Measurements from ENCODE around the gene DLEC1.
"Not testable (repeated sequence)": the region's sequence is repeated elsewhere in the genome, so short reads cannot be mapped to it uniquely, and the experiment has no call there.

DLEC1 gene

DNA sequence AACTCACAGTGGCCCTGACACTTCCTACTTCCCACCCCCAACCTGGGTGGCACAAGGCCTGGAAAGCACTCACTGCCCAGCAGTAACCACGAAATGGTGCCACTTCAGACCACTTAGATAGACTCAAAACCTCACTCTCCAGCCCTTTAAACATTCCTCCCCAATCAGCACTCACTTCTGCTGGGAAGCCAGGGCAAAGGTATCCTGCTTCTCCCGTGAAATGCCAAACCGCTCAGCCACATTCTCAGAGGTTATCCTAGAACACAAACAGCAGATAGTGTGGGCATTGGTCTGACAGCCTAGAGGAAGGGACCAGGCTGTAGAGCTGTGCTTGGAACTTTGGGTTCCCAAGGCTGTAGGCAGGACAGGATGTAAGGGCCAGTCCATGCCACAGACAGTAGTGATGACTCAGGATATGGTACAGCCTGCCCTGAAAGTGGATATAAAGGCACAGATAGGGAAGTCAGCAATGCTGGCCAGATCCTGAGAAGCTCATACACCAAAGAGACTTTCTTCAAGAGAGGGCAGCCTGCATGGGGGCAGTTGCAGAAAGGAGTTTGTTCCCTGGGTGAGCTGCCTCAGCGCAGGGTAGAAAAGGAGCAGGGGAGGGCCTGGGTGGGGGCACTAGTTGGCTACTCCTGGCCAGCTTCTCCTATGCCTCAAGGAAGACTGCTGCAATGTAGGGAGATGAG lies 88.7 kb downstream of the DLEC1 start:
- no peaks in the 10 kb centered on the region for H3K27me3 ChIP-seq (ENCODE audit: control insufficient read depth, insufficient read depth, low read length, poor library complexity, severe bottlenecking)
- 90 to 97% methylated on average over 4 of the region's 4 CpGs for WGBS, 2 experiments
- H3K36me3 ChIP-seq (ENCODE audit: control insufficient read depth, insufficient read depth, low read length), result peaks cover 20% of the 10 kb centered on the region
- H3K4me1 ChIP-seq (ENCODE audit: control insufficient read depth, insufficient read depth, low read length), result no peaks in the 10 kb centered on the region
- no peaks in the 10 kb centered on the region for H3K9me3 ChIP-seq (ENCODE audit: control insufficient read depth, low read length)
- no peak overlapping the region for H3K27ac ChIP-seq (ENCODE audit: insufficient read depth, low read depth, low read length, poor library complexity, severe bottlenecking)
- H3K4me3 ChIP-seq (ENCODE audit: insufficient read depth, low read depth, low read length), result no peak overlapping the region

DNA sequence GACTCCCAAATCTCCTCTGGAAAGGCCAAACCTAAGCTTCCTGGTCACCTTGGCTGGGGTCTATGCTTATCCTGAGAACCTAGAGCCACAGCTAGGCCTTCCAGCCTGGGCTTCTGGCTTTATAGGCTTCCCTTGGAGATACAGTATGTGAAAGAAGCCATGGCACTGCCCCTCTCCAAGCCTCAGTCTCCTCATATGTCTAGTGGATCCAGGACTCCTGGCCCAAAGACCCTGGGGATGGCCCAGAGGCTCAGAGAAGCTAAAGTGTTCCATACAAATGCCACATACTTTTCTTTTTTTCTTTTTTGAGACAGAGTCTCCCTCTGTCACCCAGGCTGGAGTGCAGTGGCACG lies 89.3 kb downstream of the DLEC1 start:
- H3K4me1 ChIP-seq (ENCODE audit: control insufficient read depth, insufficient read depth, low read length), result no peaks in the 10 kb centered on the region
- no peaks in the 10 kb centered on the region for H3K27me3 ChIP-seq (ENCODE audit: control insufficient read depth, insufficient read depth, low read length, poor library complexity, severe bottlenecking)
- H3K9me3 ChIP-seq (ENCODE audit: control insufficient read depth, low read length), result no peaks in the 10 kb centered on the region
- H3K36me3 ChIP-seq (ENCODE audit: control insufficient read depth, insufficient read depth, low read length), result peaks cover 20% of the 10 kb centered on the region
- H3K27ac ChIP-seq (ENCODE audit: insufficient read depth, low read depth, low read length, poor library complexity, severe bottlenecking), result no peak overlapping the region
- WGBS, 2 experiments, result 91 to 96% methylated on average over 1 of the region's 1 CpG
- H3K4me3 ChIP-seq (ENCODE audit: insufficient read depth, low read depth, low read length), result no peak overlapping the region

- Histone ChIP-seq H3K27me3 (ENCODE audit: control insufficient read depth, insufficient read depth, low read length, poor library complexity, severe bottlenecking) (no peaks in the 10 kb centered on the region), H3K4me1 (ENCODE audit: control insufficient read depth, insufficient read depth, low read length) (no peaks in the 10 kb centered on the region), H3K36me3 (ENCODE audit: control insufficient read depth, insufficient read depth, low read length) (peaks cover 20% of the 10 kb centered on the region), H3K9me3 (ENCODE audit: control insufficient read depth, low read length) (no peaks in the 10 kb centered on the region), H3K27ac (ENCODE audit: insufficient read depth, low read depth, low read length, poor library complexity, severe bottlenecking) (no peak overlapping the region), H3K4me3 (ENCODE audit: insufficient read depth, low read depth, low read length) (no peak overlapping the region)
- 95 to 96% methylated on average over 5 of the region's 5 CpGs for WGBS, 2 experiments
Measured at GRCh38 chr3:38129058-38129457, 90.0 kb downstream of the DLEC1 start.

DNA sequence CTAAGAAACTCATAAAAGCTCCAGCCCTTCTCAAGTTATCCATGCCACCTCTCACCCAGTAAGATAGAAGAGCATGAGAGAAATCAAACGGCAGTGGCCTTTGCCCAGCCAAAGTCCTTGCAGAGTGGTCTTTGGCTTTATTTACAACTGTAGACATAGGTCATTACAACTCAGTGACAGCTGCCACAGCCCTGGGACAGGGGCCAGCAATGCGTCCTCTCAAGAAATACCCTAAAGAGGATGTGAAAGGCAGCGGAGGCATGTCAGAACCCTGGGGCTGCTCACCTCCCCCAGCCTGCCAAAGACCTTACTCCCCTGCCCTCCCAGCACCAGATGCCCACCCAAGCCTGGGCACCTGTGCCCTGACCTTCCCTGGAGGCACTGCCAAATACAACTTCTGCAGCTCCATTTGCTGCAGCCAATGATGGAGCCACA lies 91.6 kb downstream of the DLEC1 start:
- H3K4me3 ChIP-seq (ENCODE audit: insufficient read depth, low read depth, low read length), result no peak overlapping the region
- no peaks in the 10 kb centered on the region for H3K4me1 ChIP-seq (ENCODE audit: control insufficient read depth, insufficient read depth, low read length)
- no peak overlapping the region for H3K27ac ChIP-seq (ENCODE audit: insufficient read depth, low read depth, low read length, poor library complexity, severe bottlenecking)
- WGBS, 2 experiments, result 93 to 98% methylated on average over 3 of the region's 3 CpGs
- H3K36me3 ChIP-seq (ENCODE audit: control insufficient read depth, insufficient read depth, low read length), result peaks cover 20% of the 10 kb centered on the region
- H3K9me3 ChIP-seq (ENCODE audit: control insufficient read depth, low read length), result no peaks in the 10 kb centered on the region
- no peaks in the 10 kb centered on the region for H3K27me3 ChIP-seq (ENCODE audit: control insufficient read depth, insufficient read depth, low read length, poor library complexity, severe bottlenecking)

- Histone ChIP-seq H3K36me3 (ENCODE audit: control insufficient read depth, insufficient read depth, low read length) (peaks cover 20% of the 10 kb centered on the region), H3K27me3 (ENCODE audit: control insufficient read depth, insufficient read depth, low read length, poor library complexity, severe bottlenecking) (no peaks in the 10 kb centered on the region), H3K9me3 (ENCODE audit: control insufficient read depth, low read length) (no peaks in the 10 kb centered on the region), H3K27ac (ENCODE audit: insufficient read depth, low read depth, low read length, poor library complexity, severe bottlenecking) (no peak overlapping the region), H3K4me1 (ENCODE audit: control insufficient read depth, insufficient read depth, low read length) (no peaks in the 10 kb centered on the region), H3K4me3 (ENCODE audit: insufficient read depth, low read depth, low read length) (no peak overlapping the region)
- 56% methylated on average over 6 of the region's 6 CpGs for WGBS, 2 experiments
Measured at GRCh38 chr3:38131621-38132369, 92.8 kb downstream of the DLEC1 start.

GRCh38 chr3:38133209-38133556 lies 94.2 kb downstream of the DLEC1 start:
- 94 to 97% methylated on average over 3 of the region's 3 CpGs for WGBS, 2 experiments
- no peaks in the 10 kb centered on the region for H3K9me3 ChIP-seq (ENCODE audit: control insufficient read depth, low read length)
- peaks cover 15% of the 10 kb centered on the region for H3K36me3 ChIP-seq (ENCODE audit: control insufficient read depth, insufficient read depth, low read length)
- H3K4me1 ChIP-seq (ENCODE audit: control insufficient read depth, insufficient read depth, low read length), result peaks cover 5% of the 10 kb centered on the region
- H3K27ac ChIP-seq (ENCODE audit: insufficient read depth, low read depth, low read length, poor library complexity, severe bottlenecking), result no peak overlapping the region
- H3K27me3 ChIP-seq (ENCODE audit: control insufficient read depth, insufficient read depth, low read length, poor library complexity, severe bottlenecking), result no peaks in the 10 kb centered on the region
- no peak overlapping the region for H3K4me3 ChIP-seq (ENCODE audit: insufficient read depth, low read depth, low read length)

DNA sequence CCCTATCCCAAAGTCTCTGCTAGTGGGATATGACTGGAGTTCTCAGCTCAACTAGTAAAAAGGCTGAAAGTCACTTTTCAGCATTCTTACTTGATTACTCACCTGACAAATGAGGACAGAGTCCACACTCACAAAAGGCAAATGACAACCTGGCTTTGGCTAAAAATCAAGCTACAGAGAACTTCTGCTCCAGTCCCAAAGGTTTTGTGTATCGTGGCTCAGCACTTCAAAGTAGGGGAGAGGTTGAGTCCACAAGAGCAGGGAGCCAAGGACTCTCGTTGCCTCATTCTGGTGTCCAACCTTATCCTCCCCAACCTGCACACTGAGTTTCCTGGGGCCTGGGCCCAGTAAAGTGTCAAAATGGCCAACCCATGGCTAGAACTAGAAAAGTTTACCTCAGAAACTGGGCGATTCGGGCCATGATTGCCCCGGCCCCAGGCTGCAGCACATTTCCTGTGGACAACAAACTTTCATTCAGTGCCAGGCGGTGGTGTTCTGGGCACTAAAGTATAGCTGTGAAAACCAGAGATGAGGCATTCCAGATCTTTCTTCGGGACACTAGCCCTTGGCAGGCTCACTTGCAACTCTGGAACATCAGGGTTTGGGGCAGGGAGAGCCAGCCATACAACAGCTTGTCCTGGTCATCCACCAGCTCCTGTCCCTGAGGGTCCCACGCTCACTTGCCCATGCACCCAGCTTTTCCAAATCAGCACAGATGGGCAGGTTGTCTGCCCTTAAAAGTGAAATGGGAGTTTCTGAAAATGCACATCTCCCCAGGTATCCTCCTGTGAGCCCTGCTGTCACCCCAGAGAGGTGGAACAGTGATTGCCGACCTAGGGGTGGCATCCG lies 94.8 kb downstream of the DLEC1 start:
- Histone ChIP-seq H3K27me3 (ENCODE audit: control insufficient read depth, insufficient read depth, low read length, poor library complexity, severe bottlenecking) (peaks cover 3% of the 10 kb centered on the region), H3K4me3 (ENCODE audit: insufficient read depth, low read depth, low read length) (no peak overlapping the region), H3K27ac (ENCODE audit: insufficient read depth, low read depth, low read length, poor library complexity, severe bottlenecking) (no peak overlapping the region), H3K9me3 (ENCODE audit: control insufficient read depth, low read length) (no peaks in the 10 kb centered on the region), H3K4me1 (ENCODE audit: control insufficient read depth, insufficient read depth, low read length) (peaks cover 5% of the 10 kb centered on the region), H3K36me3 (ENCODE audit: control insufficient read depth, insufficient read depth, low read length) (peaks cover 14% of the 10 kb centered on the region)
- WGBS, 2 experiments, result 94 to 96% methylated on average over 10 of the region's 10 CpGs

GRCh38 chr3:38134517-38135143 lies 95.6 kb downstream of the DLEC1 start:
- 94 to 96% methylated on average over 10 of the region's 10 CpGs for WGBS, 2 experiments
- H3K9me3 ChIP-seq (ENCODE audit: control insufficient read depth, low read length); H3K4me1 ChIP-seq (ENCODE audit: control insufficient read depth, insufficient read depth, low read length); H3K36me3 ChIP-seq (ENCODE audit: control insufficient read depth, insufficient read depth, low read length); H3K27ac ChIP-seq (ENCODE audit: insufficient read depth, low read depth, low read length, poor library complexity, severe bottlenecking); H3K4me3 ChIP-seq (ENCODE audit: insufficient read depth, low read depth, low read length): not testable (repeated sequence)
- H3K27me3 ChIP-seq (ENCODE audit: control insufficient read depth, insufficient read depth, low read length, poor library complexity, severe bottlenecking), result peaks cover 11% of the 10 kb centered on the region

- not testable (repeated sequence) for H3K9me3 ChIP-seq (ENCODE audit: control insufficient read depth, low read length); H3K27ac ChIP-seq (ENCODE audit: insufficient read depth, low read depth, low read length, poor library complexity, severe bottlenecking); H3K36me3 ChIP-seq (ENCODE audit: control insufficient read depth, insufficient read depth, low read length)
- peaks cover 12% of the 10 kb centered on the region for H3K27me3 ChIP-seq (ENCODE audit: control insufficient read depth, insufficient read depth, low read length, poor library complexity, severe bottlenecking)
- H3K4me1 ChIP-seq (ENCODE audit: control insufficient read depth, insufficient read depth, low read length), result peaks cover 11% of the 10 kb centered on the region
- WGBS, 2 experiments, result 89% methylated on average over 10 of the region's 10 CpGs
- peak overlapping the region; percentile 78 for H3K4me3 ChIP-seq (ENCODE audit: insufficient read depth, low read depth, low read length)
Measured at GRCh38 chr3:38135621-38136277, 96.7 kb downstream of the DLEC1 start.

Data from ectodermal cell (in vitro differentiated cells).